Spleen (tissue), 7 donors: Measurements from ENCODE around the gene EMX1.

Experiments used
- CTCF ChIP-seq, 11 experiments: fragments of 200-600 bp in 7 of 11; fragments of 450-650 bp in 4 of 11; sonication (generic) in 4 of 11; IDR thresholded peaks in 8 of 11; conservative IDR thresholded peaks in 3 of 11; 1 replicate in 7 of 11; 2 replicates in 4 of 11; pipeline versions ENCODE4 v1.4.0 to v1.8.0; 2016 to 2021; ENCODE audit warnings: antibody characterized with exemption in 11 of 11, inconsistent platforms in 4 of 11, mild to moderate bottlenecking in 1 of 11
- POLR2A ChIP-seq, 3 donors: fragments of 450-650 bp; IDR thresholded peaks; one replicate each; pipeline ENCODE4 v1.5.1; 2017; ENCODE audit warnings: antibody characterized with exemption in 3 of 3, mild to moderate bottlenecking in 1 of 3
- POLR2AphosphoS5 ChIP-seq, 3 donors: sonication (generic); formaldehyde crosslinking; IDR thresholded peaks; one replicate each; pipeline ENCODE4 v1.5.1; 2017; ENCODE audit warnings: antibody characterized with exemption in 3 of 3
- donor health status: DM: no; HTN: no; CAD: no; lungs with moderate emphysema.
- donor health status: DM: no; HTN: no; CAD: no.
- donor health status: DM: no; HTN: no; CAD: no.

- TF ChIP-seq POLR2A (IDR thresholded peaks at IDR 0.05) = no peak
- TF ChIP-seq CTCF (IDR thresholded peaks at IDR 0.05 in 8 of 11, conservative IDR thresholded peaks at IDR 0.05 in 3 of 11) = peak in 10 of 11 experiments; percentile 9 to 71 (median 46)
- TF ChIP-seq POLR2AphosphoS5 (IDR thresholded peaks at IDR 0.05) = no peak
Observed at GRCh38 chr2:72893594-72894319, 23.6 kb upstream of the EMX1 start.
